ENCODE measurements around the gene MSH5.
A peak's percentile ranks its signal among the peaks of the same experiment; 100 is the strongest.

Gene MSH5

DNA sequence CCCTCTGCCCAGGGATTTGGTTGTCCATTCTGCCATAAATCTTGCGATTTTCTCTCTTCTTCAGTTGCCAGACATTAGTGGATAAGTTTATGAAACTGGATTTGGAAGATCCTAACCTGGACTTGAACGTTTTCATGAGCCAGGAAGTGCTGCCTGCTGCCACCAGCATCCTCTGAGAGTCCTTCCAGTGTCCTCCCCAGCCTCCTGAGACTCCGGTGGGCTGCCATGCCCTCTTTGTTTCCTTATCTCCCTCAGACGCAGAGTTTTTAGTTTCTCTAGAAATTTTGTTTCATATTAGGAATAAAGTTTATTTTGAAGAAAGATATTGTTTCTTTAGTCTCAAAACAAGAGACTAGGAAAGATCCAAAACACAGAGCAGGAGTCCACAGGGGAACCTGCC is 22.6 kb downstream of the MSH5 start, which contains the start of gene SAPCD1:
TSS of gene SAPCD1 (plus strand) at position 301 of the 400 bp plus-strand sequence. CDS start 399 bp downstream, outside the sequence.
- no peak for DNase-seq

GRCh38 chr6:31762878-31763618 is 23.2 kb downstream of the MSH5 start:
- no peak for DNase-seq

DNA sequence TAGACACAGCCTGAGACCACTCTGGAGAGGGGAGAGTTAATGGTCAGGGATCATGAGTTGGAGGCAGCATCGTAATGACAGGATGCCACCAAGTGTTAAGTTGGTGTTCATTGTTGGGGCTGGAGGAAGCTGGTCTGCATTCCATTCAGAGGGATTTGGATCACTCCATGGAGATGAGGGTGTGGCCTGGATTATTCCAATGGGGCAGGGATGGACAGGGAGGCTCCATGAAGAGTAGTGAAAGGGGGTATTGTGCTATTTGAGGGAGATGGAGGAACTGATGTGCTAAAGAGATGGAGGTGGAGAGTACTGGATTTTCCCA is 23.8 kb downstream of the MSH5 start:
- DNase-seq = no peak

GRCh38 chr6:31764198-31764597 is 24.4 kb downstream of the MSH5 start:
- no peak for DNase-seq

- no peak for DNase-seq
Measured at GRCh38 chr6:31765559-31765909, 25.7 kb downstream of the MSH5 start.

DNA sequence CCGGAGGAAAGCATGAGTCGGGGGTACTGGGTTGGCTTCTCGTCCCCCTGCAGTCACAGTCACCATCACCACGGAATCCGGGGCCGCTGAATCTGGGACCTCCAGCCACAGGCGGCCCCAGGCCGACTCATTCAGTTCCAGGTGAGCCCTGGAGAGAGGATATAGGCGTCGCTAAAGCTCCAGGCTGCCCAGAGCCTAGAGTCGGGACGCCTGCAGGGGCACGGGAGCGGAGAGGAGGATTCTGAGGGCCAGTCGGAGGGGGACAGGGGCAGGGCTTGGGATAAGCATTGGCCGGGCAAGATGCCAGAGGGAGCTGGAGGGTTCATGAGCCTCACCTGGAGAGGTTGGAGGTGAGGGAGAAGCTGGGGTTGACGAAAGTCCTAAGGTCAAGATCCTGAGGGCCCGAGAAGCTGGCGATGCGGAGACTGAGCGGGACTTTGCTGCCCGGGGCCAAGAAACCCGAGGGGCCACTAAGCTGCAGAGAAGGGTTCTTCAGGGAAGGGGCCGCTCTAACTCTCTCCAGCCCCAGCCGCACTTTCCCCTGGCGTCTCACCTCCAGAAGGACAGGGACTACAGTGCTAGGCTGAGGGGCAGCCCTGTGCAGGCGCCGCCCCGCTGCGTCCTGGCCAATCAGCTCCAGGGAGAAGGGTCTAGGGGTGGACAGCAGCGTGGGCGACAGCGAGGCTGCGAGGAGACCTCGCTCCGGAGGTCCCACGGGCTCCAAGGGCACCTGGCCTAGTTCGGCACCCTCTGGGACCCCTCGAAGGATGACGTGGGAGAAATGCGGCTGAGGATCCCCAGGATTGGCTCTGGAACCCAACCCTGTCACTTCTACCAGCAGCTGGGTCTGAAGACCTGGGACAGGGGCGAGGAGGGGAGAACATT is 26.3 kb downstream of the MSH5 start:
- DNase-seq = no peak

GRCh38 chr6:31767096-31767645 is 27.4 kb downstream of the MSH5 start:
- DNase-seq = no peak

GRCh38 chr6:31768363-31769257 is 28.8 kb downstream of the MSH5 start:
- peak; percentile 84 for DNase-seq

DNA sequence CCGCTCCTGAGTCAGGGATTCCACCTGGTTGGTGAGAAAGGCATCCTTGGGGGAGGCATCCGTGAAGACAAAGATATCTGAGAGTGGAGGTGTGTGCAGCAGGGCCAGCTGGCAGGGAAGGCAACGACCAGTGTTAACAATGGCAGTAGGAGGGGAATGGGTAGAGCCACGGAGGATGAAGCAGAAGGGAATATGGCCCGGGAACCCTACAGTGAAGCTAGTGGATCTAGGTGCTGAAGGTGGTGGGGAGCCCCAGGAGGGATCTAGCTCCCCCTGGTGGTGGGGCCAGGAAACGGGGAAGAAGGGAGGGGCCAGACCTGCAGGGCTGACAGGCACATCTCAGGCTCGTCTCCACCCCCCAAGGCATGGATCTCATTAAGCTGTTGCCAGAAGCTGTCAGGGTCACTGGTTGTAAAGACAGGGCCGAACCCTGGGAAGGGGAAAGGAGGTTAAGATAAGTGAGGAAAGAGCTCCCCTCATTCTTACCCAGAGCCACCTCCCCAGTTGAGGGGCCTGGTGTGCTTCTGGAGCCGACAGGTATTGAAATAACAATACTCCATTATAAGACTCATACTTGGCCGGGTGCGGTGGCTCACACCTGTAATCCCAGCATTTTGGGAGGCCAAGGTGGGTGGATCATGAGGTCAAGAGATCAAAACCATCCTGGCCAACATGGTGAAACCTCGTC is 30.0 kb downstream of the MSH5 start:
- peak; percentile 86 for DNase-seq

- DNase-seq = no peak
Measured at GRCh38 chr6:31770860-31771259, 31.1 kb downstream of the MSH5 start.

- DNase-seq = no peak
Measured at GRCh38 chr6:31771992-31772358, 32.2 kb downstream of the MSH5 start.

DNA sequence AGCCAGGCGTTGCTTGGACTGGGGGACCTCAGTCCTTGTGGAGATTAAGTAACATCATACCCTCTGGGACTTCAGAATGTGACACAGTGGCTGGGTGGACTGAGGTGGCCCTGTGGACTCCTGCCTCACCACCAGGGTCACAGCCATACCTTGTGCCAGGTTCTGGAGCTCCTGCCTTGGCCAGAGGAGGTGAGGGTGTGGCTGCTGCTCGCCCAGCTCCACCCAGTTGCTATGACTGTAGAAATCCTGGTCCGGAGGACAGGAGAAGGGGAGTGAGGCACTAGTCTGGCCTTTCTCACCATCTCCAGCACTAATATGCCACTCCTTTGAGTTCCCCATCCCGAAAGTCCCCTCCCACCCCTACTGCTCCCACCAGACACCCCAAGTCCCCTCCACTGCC is 35.4 kb downstream of the MSH5 start:
- no peak for DNase-seq

DNA sequence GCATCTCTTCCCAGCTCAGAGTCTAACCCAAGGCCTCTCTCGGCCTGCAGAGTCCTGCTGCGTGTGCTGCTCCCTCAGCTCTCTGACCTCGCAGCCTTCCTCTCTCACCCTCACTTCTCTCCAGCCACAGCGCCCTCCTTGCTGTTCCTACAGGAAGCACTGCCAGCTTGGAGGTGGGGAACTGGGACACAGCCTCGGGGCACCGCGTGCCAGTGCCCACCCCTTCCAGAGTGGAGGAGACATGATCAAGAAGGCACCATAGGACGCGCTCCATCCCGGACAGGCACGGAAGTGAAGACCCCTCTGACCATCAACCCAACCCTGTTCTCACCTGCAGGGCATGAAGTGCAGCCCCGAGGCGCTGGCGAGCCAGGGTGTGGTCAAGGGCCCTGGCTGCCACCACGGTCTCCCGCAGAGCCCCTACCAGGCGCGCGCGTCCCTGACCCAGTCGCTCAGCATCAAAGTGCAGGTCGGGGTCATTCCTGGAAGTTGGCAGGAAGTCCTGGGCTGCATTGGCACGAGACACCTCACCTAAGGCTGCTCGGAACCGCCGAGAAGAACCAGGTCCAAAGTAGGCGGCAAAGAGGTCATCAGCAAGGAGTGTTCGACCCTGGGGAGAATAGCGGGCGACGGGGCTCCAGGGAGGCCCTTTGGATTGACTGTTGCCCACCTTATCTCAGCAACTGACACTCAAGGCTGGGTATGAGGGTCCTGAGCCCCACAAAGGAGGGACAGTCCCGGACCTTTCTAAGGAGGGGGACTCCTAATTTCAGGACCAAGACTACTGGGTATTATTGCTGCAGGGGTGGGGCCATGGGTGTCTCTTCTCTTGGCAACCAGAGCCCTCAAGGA is 36.1 kb downstream of the MSH5 start:
- DNase-seq = no peak

- no peak for DNase-seq
Measured at GRCh38 chr6:31776485-31776988, 36.7 kb downstream of the MSH5 start.

- peak; percentile 81 for DNase-seq
Measured at GRCh38 chr6:31776989-31777666, 37.3 kb downstream of the MSH5 start, which contains the start of gene VWA7. Gene VWA7, minus strand, starts transcription at chr6:31777328. Its CDS starts 549 bp downstream, at chr6:31776779.

GRCh38 chr6:31777667-31778050 is 37.9 kb downstream of the MSH5 start:
- no peak for DNase-seq

GRCh38 chr6:31778193-31778592 is 38.4 kb downstream of the MSH5 start:
- DNase-seq = no peak

GRCh38 chr6:31778999-31779885 is 39.4 kb downstream of the MSH5 start:
- DNase-seq = no peak

- no peak for DNase-seq
Measured at GRCh38 chr6:31779908-31780307, 40.1 kb downstream of the MSH5 start.
